ENCODE measurements around the gene KIF16B.

Gene KIF16B

GRCh38 chr20:16451001-16451400, 122.2 kb downstream of the KIF16B start:
- TF ChIP-seq CTCF (IDR thresholded peaks at IDR 0.05; ENCODE audit: control insufficient read depth, insufficient read depth, low read depth, low read length, missing control alignments) = no peak
- H3K4me3 ChIP-seq (ENCODE audit: control insufficient read depth, low read depth, low read length) = no peak overlapping the region
- no peak for DNase-seq (ENCODE audit: low read depth)

- no peak for TF ChIP-seq CTCF (IDR thresholded peaks at IDR 0.05; ENCODE audit: control insufficient read depth, insufficient read depth, low read depth, low read length, missing control alignments)
- no peak overlapping the region for H3K4me3 ChIP-seq (ENCODE audit: control insufficient read depth, low read depth, low read length)
- no peak for DNase-seq (ENCODE audit: low read depth)
Measured at GRCh38 chr20:16446991-16447390, 126.3 kb downstream of the KIF16B start.

GRCh38 chr20:16446246-16446645, 127.0 kb downstream of the KIF16B start:
- no peak overlapping the region for H3K4me3 ChIP-seq (ENCODE audit: control insufficient read depth, low read depth, low read length)
- no peak for TF ChIP-seq CTCF (IDR thresholded peaks at IDR 0.05; ENCODE audit: control insufficient read depth, insufficient read depth, low read depth, low read length, missing control alignments)
- no peak for DNase-seq (ENCODE audit: low read depth)

GRCh38 chr20:16445482-16445881, 127.8 kb downstream of the KIF16B start:
- no peak for DNase-seq (ENCODE audit: low read depth)
- no peak overlapping the region for H3K4me3 ChIP-seq (ENCODE audit: control insufficient read depth, low read depth, low read length)
- no peak for TF ChIP-seq CTCF (IDR thresholded peaks at IDR 0.05; ENCODE audit: control insufficient read depth, insufficient read depth, low read depth, low read length, missing control alignments)

GRCh38 chr20:16444057-16444777, 129.0 kb downstream of the KIF16B start:
- DNase-seq (ENCODE audit: low read depth) = peak; percentile 10
- no peak overlapping the region for H3K4me3 ChIP-seq (ENCODE audit: control insufficient read depth, low read depth, low read length)
- no peak for TF ChIP-seq CTCF (IDR thresholded peaks at IDR 0.05; ENCODE audit: control insufficient read depth, insufficient read depth, low read depth, low read length, missing control alignments)

- no peak for DNase-seq (ENCODE audit: low read depth)
Measured at GRCh38 chr20:16441546-16442164, 131.6 kb downstream of the KIF16B start.

More at GRCh38 chr20:16441546-16442164, 131.6 kb downstream of the KIF16B start:
- TF ChIP-seq CTCF (IDR thresholded peaks at IDR 0.05; ENCODE audit: control insufficient read depth, insufficient read depth, low read depth, low read length, missing control alignments) = no peak
- no peak overlapping the region for H3K4me3 ChIP-seq (ENCODE audit: control insufficient read depth, low read depth, low read length)

Measured in AG09309 (cell line).